Mononuclear cell (primary cell): ENCODE measurements around the gene GSE1. TPM values are rescaled to one million over a fixed set of nuclear protein-coding genes. Genes with fewer than 3 reads are reported as not detected.

Experiments
- H3K27me3 ChIP-seq: 2 replicates; pipeline ENCODE4 v1.6.0; 2011; ENCODE audit warnings: low read length, control low read depth; ENCODE audit not compliant: insufficient read depth
- H3K4me1 ChIP-seq: 2 replicates; pipeline ENCODE4 v1.5.1; 2011; ENCODE audit warnings: mild to moderate bottlenecking, low read length, control low read depth; ENCODE audit not compliant: insufficient read depth
- H3K4me3 ChIP-seq: 2 replicates; pipeline ENCODE4 v1.5.1; 2011; ENCODE audit warnings: mild to moderate bottlenecking, low read length, moderate library complexity
- H3K9me3 ChIP-seq: 2 replicates; pipeline ENCODE4 v1.5.1; 2011; ENCODE audit warnings: low read depth, mild to moderate bottlenecking, control low read depth, low read length
- total RNA-seq: library from RNA; depleted of rRNA; stranded (reverse); fragments of >200 nt; gene quantifications from one replicate; pipeline ENCODE4 v1.2.3, GENCODE V29; 2012

GSE1 gene
- total RNA-seq, 1 donor, result 34.3 TPM

GRCh38 chr16:85644093-85644712 lies 31.1 kb downstream of the GSE1 start:
- Histone ChIP-seq H3K4me3 (no peak overlapping the region), H3K27me3 (no peaks in the 10 kb centered on the region), H3K9me3 (no peaks in the 10 kb centered on the region), H3K4me1 (peaks cover 27% of the 10 kb centered on the region)

GRCh38 chr16:85645021-85645589 lies 32.0 kb downstream of the GSE1 start:
- Histone ChIP-seq H3K27me3 (no peaks in the 10 kb centered on the region), H3K4me3 (no peak overlapping the region), H3K4me1 (peaks cover 27% of the 10 kb centered on the region), H3K9me3 (no peaks in the 10 kb centered on the region)

GRCh38 chr16:85646358-85646907 lies 33.3 kb downstream of the GSE1 start:
- Histone ChIP-seq H3K27me3 (no peaks in the 10 kb centered on the region), H3K4me3 (no peak overlapping the region), H3K4me1 (peaks cover 26% of the 10 kb centered on the region), H3K9me3 (no peaks in the 10 kb centered on the region)

GRCh38 chr16:85646976-85647375 lies 33.9 kb downstream of the GSE1 start:
- Histone ChIP-seq H3K4me1 (peaks cover 21% of the 10 kb centered on the region), H3K9me3 (no peaks in the 10 kb centered on the region), H3K4me3 (no peak overlapping the region), H3K27me3 (no peaks in the 10 kb centered on the region)

GRCh38 chr16:85648070-85648714 lies 35.1 kb downstream of the GSE1 start:
- no peaks in the 10 kb centered on the region for H3K9me3 ChIP-seq
- no peaks in the 10 kb centered on the region for H3K27me3 ChIP-seq
- no peak overlapping the region for H3K4me3 ChIP-seq
- H3K4me1 ChIP-seq, result peaks cover 8% of the 10 kb centered on the region

- H3K9me3 ChIP-seq, result no peaks in the 10 kb centered on the region
- peaks cover 2% of the 10 kb centered on the region for H3K4me1 ChIP-seq
- no peaks in the 10 kb centered on the region for H3K27me3 ChIP-seq
- H3K4me3 ChIP-seq, result no peak overlapping the region
Observed at GRCh38 chr16:85648805-85649204, 35.7 kb downstream of the GSE1 start.

GRCh38 chr16:85649411-85650134 lies 36.5 kb downstream of the GSE1 start:
- no peaks in the 10 kb centered on the region for H3K27me3 ChIP-seq
- no peak overlapping the region for H3K4me3 ChIP-seq
- H3K4me1 ChIP-seq, result no peaks in the 10 kb centered on the region
- H3K9me3 ChIP-seq, result no peaks in the 10 kb centered on the region

- Histone ChIP-seq H3K27me3 (no peaks in the 10 kb centered on the region), H3K4me1 (no peaks in the 10 kb centered on the region), H3K4me3 (no peak overlapping the region), H3K9me3 (no peaks in the 10 kb centered on the region)
Observed at GRCh38 chr16:85650135-85650843, 37.2 kb downstream of the GSE1 start.

- no peaks in the 10 kb centered on the region for H3K4me1 ChIP-seq
- H3K27me3 ChIP-seq, result no peaks in the 10 kb centered on the region
- no peaks in the 10 kb centered on the region for H3K9me3 ChIP-seq
- H3K4me3 ChIP-seq, result no peak overlapping the region
Observed at GRCh38 chr16:85650844-85651628, 37.9 kb downstream of the GSE1 start.

- Histone ChIP-seq H3K9me3 (no peaks in the 10 kb centered on the region), H3K4me1 (no peaks in the 10 kb centered on the region), H3K27me3 (no peaks in the 10 kb centered on the region), H3K4me3 (no peak overlapping the region)
Observed at GRCh38 chr16:85651629-85652430, 38.7 kb downstream of the GSE1 start.

GRCh38 chr16:85652431-85653221 lies 39.5 kb downstream of the GSE1 start:
- Histone ChIP-seq H3K27me3 (no peaks in the 10 kb centered on the region), H3K9me3 (no peaks in the 10 kb centered on the region), H3K4me3 (no peak overlapping the region), H3K4me1 (no peaks in the 10 kb centered on the region)

- no peak overlapping the region for H3K4me3 ChIP-seq
- H3K4me1 ChIP-seq, result no peaks in the 10 kb centered on the region
- H3K27me3 ChIP-seq, result no peaks in the 10 kb centered on the region
- no peaks in the 10 kb centered on the region for H3K9me3 ChIP-seq
Observed at GRCh38 chr16:85653290-85653891, 40.3 kb downstream of the GSE1 start.
